Ishikawa (cell line): ENCODE data around the gene INTU.

Source experiments
- EGR1 ChIP-seq: IDR thresholded peaks from 2 replicates; pipeline ENCODE4 v1.6.1; 2012
- REST ChIP-seq: IDR thresholded peaks from 2 replicates; pipeline ENCODE4 v1.6.1; 2012; ENCODE audit warnings: low read depth, mild to moderate bottlenecking

- TF ChIP-seq REST, result no peak
- TF ChIP-seq EGR1, result no peak
Measured at GRCh38 chr4:127610488-127610887, 22.3 kb upstream of the INTU start.
